ENCODE measurements around the gene FRMD4A. TPM values are rescaled to one million over a fixed set of nuclear protein-coding genes. Genes with fewer than 3 reads are reported as not detected.
"Not testable (repeated sequence)": the region's sequence is repeated elsewhere in the genome, so short reads cannot be mapped to it uniquely, and the experiment has no call there.

FRMD4A gene
- total RNA-seq, 1 experiment from 2014 or later, result not detected

DNA sequence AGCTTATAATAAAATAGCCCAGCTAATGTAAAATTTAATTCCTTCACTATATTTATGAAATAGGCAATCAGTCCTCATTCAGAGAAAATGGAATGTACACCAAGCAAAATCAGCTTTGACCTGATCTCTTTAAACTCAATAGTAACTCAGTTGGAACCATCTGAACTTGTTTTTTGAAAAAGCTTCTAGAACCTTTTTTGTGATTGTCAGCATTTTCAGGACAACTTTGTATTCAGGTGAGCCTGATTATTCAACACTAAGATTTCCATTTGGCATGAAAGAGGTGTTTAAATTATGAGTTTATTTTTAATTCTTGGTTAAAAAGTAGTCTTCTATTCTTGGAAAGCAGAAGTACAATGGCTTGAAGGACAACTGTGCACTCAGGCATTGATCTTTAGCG, 89.5 kb downstream of the FRMD4A start:
- DNase-seq (ENCODE audit: low spot score), result no peak

- no peak for DNase-seq (ENCODE audit: low spot score)
Measured at GRCh38 chr10:14240253-14241189, 90.2 kb downstream of the FRMD4A start.

GRCh38 chr10:14238659-14239058, 92.1 kb downstream of the FRMD4A start:
- not testable (repeated sequence) for DNase-seq (ENCODE audit: low spot score)

GRCh38 chr10:14236341-14236740, 94.4 kb downstream of the FRMD4A start:
- no peak for DNase-seq (ENCODE audit: low spot score)

DNA sequence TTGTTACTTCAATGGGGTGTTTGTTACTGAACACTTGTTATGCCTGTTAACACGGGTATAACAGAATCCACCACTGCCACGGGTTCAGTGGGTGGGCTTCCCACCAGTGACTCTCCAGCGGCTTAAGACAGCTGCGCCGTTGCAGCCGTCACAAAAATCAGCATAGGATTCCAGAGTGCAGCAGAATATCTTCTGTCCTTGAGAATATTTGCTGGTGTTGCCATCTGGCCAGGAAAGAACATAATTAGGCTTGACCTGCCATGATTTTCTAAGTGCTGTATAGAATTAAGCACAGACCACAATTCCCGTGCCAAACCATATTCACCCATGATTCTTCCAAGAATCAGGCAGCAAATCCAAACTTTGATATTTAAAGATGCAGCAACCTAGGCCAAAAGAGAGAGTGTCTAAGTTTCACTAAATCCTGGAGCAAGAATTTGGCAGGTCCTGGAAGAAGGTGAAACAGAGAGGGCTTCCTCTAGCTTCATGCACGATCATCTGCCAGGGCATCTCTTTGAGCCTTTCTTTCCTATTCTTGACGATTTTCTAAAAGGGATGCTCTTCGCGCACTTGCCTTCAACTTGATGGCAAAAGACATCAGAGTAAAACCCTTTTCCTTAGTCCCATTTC, 95.0 kb downstream of the FRMD4A start:
- DNase-seq (ENCODE audit: low spot score), result no peak

DNA sequence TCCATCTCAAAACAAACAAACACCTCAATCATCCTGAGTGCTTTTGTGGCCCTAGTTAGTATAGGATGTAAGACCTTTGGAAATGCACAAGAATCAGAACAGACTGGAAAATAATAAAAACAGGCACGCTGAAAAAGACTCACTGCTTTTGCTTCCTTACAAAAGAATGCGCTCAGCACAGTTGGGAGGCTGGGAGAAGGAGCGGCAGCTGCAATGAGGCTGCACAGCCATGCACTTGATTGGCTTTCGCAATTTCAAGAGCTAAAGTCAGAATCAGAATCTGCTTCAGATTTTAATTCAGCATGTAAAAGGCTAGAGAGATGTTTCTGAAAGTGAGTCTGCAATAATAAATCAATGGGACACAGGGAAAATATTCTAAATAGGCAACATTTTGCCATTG, 97.2 kb downstream of the FRMD4A start:
- DNase-seq (ENCODE audit: low spot score), result no peak

DNA sequence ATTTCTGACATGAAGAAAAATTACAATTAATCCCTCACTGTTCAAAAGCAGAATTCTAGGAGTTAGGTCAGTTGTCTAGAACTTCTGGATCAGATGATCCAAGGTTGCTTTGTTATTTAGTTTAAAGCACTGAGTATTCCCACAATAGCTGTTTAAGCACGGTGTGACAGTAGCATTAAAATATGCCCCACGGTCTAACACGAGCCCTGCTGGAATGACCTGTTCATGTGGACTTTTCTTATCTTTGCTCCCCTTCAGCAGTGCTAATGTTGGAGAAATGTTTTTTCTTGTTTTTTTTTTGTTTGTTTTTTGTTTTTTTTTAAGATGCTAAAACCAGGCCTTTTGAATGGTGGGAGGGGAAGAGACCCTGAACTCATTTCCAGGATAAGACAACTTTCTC, 101.9 kb downstream of the FRMD4A start:
- not testable (repeated sequence) for DNase-seq (ENCODE audit: low spot score)

- DNase-seq (ENCODE audit: low spot score), result no peak
Measured at GRCh38 chr10:14225379-14225778, 105.3 kb downstream of the FRMD4A start.

DNA sequence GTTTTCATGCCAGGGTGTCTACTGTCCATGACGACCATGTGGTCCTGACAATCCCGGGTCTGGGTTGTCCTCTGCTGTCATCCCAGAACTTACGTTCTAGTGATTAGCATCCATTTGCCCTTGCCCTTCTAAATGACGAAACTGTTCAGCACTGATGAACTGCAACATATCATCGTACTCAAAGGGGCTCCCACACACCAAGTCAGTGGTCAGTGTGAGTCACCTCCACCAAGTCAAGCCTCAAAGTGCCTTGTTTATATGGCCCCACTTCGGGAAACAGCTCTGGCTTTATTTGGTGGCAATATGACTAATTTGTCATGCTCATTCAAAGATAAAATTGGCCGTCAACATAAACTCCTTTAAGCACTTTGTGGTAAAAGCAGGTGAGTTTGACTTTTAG, 110.7 kb downstream of the FRMD4A start:
- DNase-seq (ENCODE audit: low spot score), result no peak

DNA sequence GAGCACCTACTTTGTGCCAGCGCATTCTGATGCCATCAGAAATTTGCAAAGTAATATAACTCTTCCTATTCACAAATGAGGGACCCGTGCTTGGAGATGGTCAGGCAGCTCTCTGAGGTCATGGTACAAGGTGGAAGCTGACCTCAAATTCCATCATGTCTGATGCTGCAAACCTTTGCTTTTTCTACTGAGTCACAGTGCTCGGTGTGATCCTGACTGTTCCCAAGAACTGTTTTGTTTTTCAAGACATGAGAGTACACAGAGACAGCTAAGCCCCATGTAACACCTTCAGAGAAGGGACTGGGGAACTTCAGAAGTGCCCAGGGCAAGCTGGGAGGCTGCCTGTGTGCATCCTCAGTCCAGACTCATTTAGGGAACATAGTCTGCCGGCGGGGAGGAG, 111.3 kb downstream of the FRMD4A start:
- no peak for DNase-seq (ENCODE audit: low spot score)

GRCh38 chr10:14215641-14216040, 115.1 kb downstream of the FRMD4A start:
- DNase-seq (ENCODE audit: low spot score), result no peak

- DNase-seq (ENCODE audit: low spot score), result not testable (repeated sequence)
Measured at GRCh38 chr10:14213703-14214102, 117.0 kb downstream of the FRMD4A start.

DNA sequence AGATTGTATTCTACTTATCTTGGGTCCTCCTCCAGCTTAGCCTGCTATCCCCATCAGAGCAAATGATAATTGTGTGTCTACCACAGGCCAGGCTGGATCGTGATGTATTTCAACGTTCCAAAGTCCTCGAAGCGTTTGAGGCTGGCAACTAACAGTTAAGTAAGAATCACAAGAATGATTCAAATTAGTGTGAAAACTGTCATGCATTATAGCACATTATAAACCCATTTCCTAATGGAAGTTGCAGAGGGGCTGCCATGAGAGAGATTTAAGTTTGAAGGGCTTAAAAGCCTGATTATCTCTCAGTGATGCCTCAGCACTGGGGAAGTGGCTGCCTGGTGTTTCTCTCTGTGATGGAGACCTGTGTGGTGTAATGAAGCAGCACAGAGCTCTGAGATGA, 119.1 kb downstream of the FRMD4A start:
- DNase-seq (ENCODE audit: low spot score), result no peak

- no peak for DNase-seq (ENCODE audit: low spot score)
Measured at GRCh38 chr10:14208231-14208630, 122.5 kb downstream of the FRMD4A start.

DNA sequence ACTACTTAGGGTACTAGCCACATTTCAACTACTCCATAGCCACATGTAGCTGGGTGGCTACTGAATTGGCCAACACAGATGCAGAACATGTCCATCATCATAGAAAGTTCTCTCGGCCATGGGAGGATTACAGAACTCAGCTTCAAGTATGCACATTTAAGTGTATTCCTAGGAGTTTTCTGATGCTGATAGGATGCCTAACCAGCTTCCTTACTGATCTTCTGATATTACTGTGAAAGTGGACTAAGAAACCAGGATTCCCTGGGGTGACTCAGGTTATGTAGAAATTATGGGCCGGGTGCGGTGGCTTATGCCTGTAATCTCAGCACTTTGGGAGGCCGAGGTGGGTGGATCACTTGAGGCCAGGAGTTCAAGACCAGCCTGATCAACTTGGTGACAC, 125.5 kb downstream of the FRMD4A start:
- no peak for DNase-seq (ENCODE audit: low spot score)

DNA sequence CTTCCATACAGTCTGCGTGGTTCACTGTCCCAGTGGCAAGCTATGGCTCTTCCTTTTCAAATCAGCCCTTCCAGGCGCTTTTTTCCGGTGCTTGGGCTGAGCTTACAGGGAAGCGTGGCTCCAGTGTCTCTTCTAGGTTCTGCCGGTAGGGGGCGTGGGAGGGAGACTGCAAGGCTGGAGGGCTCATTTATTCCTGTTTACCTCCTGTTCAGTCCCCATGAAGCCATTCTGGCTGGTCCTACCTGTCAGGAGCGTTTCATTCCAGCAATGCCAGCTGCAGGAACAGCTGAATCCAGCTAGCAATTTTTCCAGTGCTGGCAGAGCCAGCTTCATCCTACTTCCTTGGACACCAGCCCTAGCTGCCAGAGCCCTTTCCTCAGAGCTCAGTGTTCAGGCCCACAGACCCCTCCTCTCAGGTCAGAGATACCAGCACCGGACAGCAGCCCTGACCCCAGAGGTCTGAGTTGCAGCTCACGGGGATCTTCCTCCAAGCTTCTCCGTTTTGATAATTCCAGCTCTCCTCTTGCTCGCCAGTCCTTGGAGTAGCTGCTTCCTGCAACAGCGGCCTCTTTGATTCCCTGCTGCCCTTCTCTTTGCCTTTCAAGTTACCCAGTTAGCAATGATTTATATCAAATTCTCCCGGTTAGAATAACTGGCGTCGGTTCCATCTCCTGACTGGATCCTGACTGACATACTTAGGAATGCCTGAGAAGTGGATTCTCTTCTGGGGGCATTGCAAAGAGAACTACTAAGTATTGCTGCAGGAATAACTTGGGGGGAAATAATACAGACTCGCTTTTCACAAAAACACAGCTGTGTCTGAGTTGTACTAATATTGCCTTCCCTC, 129.8 kb downstream of the FRMD4A start:
- no peak for DNase-seq (ENCODE audit: low spot score)

DNA sequence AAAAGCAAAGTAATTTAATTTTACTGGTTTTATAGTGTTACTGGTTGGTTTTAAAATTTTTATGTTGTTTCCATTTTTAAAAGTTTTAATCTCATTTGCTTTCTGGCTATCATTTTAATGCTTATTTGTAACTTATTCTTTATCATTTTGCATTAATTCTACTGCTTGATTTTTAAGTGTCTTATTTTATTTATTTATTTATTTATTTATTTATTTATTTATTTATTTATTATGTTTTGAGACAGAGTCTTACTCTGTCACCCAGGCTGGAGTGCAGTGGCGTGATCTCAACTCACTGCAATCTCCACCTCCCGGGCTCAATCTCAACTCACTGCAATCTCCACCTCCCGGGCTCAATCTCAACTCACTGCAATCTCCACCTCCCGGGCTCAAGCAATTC, 131.6 kb downstream of the FRMD4A start:
- DNase-seq (ENCODE audit: low spot score), result not testable (repeated sequence)

- no peak for DNase-seq (ENCODE audit: low spot score)
Measured at GRCh38 chr10:14198078-14198477, 132.6 kb downstream of the FRMD4A start.

GRCh38 chr10:14196113-14196512, 134.6 kb downstream of the FRMD4A start:
- no peak for DNase-seq (ENCODE audit: low spot score)

DNA sequence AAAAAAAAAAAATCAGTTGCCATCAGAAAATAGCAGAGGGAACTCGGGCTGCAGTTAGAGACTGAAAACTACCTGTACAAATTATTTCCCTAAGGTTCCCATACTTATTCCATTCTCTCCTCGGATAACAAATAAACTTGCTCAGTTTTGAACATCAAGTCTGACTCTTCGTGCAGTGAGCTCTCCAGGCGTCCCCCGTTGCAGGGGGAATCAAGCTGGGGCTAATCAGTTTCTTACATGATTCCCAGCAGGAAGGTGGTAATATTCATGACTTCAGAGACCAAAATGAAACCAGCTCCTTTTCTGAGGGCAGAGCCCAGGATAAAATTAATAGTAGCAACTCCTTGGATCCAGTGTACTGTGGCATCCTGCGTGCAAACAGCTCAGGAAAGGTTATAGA, 135.3 kb downstream of the FRMD4A start:
- DNase-seq (ENCODE audit: low spot score), result no peak

- no peak for DNase-seq (ENCODE audit: low spot score)
Measured at GRCh38 chr10:14192746-14193145, 138.0 kb downstream of the FRMD4A start.

DNA sequence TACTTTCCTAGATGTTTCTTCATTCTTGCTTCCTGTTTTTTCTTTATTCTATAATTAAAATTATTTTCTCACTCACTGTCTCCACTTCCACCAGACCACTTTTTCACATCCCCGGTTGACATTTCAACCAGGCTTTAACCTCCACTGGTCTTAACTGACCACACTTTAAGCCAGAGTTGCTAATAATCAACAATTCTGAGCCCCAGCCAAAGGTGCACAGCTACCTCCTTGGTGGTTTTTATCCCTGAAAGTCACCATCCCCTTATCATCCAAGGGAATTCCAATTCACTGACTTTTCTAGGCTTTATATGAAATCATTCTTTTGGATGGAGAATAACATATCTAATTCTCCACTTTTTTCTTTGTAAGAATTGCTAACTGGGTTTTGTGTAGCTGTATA, 138.9 kb downstream of the FRMD4A start:
- no peak for DNase-seq (ENCODE audit: low spot score)

Measured in HT-29 (cell line).